HFF-Myc (cell line): ENCODE data around the gene ESAM.

Experiments
- DNase-seq: peaks from one replicate; pipeline ENCODE4 v3.0.0-alpha.2; 2011; ENCODE audit warnings: low read depth; ENCODE audit errors: extremely low read depth
- H3K4me3 ChIP-seq: replicated peaks from 2 replicates; pipeline ENCODE4 v1.5.1; 2011; ENCODE audit warnings: low read depth, mild to moderate bottlenecking, control low read depth, low read length
- TF ChIP-seq, protein P1 (sequence below): IDR thresholded peaks from 2 replicates; pipeline ENCODE4 v1.5.1; 2012; ENCODE audit warnings: mild to moderate bottlenecking, low read depth, low read length, control low read depth; ENCODE audit errors: missing control alignments

ESAM gene

DNA sequence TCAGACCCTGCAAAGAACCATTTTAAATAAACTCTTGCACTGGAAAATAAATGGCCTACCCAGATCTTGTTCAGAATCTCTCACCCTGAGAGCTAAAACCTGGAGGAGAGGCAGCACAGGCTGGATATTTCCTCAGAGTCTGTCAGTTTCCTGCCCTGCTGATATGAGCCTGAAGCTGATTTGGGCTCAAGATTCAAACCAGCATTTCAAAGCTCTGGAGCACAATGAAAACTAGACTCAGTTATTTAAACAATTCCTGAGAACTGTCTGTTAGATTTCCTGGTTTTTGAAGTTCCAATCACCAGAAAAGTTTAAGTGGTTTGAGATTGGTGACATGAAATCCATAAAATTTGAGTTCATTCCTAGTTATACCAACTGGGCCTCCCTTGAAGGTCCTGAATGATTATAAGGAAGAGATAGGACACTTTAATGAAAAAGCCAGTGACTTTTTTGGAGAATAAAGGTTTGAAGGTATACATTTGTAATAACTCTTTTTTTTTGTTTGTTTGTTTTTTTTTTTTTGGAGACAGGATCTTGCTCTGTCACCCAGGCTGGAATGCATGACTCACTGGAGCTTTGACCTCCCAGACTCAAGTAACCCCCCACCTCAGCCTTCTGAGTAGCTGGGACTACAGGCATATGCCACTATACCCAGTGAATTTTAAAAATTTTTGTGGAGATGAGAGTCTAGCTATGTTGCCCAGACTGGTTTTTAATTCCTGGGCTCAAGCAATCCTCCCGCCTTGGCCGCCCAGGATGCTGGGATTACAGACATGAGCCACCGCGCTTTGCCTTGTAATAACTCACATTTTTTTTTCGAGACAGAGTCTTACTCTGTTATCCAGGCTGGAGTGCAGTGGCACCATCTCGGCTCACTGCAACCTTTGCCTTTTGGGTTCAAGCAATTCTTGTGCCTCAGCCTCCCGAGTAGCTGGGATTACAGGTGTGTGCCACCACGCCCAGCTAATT is 8.0 kb upstream of the ESAM start:
- TF ChIP-seq, protein P1, sequence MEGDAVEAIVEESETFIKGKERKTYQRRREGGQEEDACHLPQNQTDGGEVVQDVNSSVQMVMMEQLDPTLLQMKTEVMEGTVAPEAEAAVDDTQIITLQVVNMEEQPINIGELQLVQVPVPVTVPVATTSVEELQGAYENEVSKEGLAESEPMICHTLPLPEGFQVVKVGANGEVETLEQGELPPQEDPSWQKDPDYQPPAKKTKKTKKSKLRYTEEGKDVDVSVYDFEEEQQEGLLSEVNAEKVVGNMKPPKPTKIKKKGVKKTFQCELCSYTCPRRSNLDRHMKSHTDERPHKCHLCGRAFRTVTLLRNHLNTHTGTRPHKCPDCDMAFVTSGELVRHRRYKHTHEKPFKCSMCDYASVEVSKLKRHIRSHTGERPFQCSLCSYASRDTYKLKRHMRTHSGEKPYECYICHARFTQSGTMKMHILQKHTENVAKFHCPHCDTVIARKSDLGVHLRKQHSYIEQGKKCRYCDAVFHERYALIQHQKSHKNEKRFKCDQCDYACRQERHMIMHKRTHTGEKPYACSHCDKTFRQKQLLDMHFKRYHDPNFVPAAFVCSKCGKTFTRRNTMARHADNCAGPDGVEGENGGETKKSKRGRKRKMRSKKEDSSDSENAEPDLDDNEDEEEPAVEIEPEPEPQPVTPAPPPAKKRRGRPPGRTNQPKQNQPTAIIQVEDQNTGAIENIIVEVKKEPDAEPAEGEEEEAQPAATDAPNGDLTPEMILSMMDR, result no peak
- H3K4me3 ChIP-seq, result no peak overlapping the region
- DNase-seq, result peak; percentile 22

DNA sequence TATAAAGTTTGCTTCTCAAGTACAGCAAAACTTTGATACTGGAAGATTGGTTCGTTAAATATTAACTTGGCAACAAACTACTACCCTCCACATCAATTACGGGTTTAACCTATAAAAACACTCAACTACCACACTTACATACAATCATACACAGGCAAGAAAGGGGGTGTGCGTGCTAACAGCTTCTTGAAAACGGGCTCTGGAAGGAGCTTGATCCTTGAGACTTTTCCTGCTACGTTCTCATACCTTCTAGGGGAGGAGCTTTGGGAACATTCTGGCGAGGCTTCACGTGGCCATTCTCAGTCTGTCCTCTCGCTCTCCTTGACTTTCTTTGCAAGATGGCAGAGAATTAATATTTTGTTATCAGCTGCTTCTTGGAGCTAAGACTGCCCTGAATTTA is 6.8 kb upstream of the ESAM start:
- TF ChIP-seq, protein P1, result no peak
- DNase-seq, result no peak

DNA sequence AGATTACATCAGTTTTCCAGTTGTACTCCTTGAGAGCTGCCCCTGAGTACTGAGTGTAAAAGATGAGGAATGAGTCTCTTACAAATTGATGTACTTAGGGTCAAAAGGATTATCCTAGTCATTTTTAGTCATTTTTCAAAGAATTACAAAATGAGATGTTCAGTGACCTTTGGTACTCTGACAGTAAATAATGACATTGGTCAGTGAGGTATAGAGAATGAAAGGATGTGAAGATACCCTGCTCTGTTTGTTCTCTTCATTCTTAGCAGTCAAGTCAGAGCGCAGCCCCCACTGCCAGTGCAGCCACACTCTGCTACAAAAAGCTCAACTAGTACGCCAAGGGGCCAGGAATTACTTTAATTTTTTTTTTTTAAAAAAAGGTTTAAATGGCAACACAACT is 4.1 kb upstream of the ESAM start:
- H3K4me3 ChIP-seq, result no peak overlapping the region
- no peak for DNase-seq
- TF ChIP-seq, protein P1, result no peak

More for the DNA sequence above, 6.8 kb upstream of the ESAM start:
- H3K4me3 ChIP-seq, result no peak overlapping the region

DNA sequence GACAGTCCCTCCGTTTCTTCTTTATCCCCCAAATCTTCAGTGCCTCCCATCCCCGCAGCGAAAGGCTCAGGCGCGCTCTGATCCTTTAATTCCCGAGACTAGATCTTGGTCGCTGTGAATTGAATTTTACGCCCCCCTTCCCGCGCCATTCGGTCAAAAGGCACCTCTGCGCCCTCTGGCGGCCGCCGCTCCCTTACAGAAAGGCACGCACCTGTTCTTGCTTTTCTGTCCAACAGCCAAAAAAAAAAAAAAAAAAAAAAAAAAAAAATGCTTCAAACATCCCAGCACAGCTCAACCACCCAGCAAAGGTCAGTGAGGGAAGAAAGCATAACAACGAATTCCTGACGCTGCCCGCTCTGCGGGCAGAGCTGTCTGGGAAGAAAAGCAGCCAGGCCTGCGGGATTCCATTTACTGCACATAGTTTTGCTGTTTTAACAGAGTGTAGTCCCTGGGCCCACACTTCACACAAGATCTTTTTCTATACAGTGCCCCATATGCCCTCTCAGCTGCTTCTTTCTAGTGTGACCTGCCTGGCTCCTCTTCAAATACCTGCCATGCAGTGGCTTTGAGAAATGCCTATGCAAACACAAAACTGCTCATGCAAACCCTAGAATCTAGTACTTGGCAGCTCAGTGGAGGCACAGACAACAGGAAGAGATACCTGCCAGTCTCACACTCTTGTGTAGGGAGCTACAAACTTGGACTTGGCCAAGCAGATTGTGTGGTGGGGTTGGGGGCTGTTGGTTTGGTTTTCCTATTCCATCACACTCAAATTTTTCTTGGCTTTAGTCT is 1.3 kb upstream of the ESAM start:
- peak; percentile 26 for DNase-seq
- TF ChIP-seq, protein P1, result peak; percentile 83
- peak overlapping the region; percentile 35 for H3K4me3 ChIP-seq

DNA sequence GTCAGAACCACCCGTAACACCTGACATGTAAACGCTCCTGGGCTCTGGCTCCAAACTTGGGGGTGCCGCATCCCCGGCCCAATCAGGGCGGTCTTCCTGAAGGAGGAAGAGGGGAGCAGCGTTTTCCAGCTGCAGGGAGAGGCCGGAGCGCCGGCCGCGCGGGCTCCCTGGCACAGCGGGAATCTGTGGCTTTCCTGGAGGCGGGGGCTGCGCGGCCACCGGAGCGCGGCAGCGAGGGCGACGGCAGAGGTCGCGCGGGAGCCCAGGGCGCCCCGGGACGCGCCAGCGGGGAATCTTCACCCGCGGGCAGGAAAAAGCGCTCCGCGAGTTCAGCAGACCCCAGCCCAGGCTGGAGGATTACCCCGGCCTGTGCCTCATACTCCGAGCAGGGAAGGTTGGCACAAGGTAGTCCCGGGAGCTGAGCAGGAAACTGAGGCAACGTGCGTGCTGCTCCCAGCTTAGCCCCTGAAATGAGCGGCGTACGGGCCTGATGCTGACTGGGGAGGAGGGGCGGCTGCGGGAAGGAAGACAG is 600 bp upstream of the ESAM start:
- TF ChIP-seq, protein P1, result no peak
- no peak for DNase-seq
- H3K4me3 ChIP-seq, result peak overlapping the region; percentile 35

DNA sequence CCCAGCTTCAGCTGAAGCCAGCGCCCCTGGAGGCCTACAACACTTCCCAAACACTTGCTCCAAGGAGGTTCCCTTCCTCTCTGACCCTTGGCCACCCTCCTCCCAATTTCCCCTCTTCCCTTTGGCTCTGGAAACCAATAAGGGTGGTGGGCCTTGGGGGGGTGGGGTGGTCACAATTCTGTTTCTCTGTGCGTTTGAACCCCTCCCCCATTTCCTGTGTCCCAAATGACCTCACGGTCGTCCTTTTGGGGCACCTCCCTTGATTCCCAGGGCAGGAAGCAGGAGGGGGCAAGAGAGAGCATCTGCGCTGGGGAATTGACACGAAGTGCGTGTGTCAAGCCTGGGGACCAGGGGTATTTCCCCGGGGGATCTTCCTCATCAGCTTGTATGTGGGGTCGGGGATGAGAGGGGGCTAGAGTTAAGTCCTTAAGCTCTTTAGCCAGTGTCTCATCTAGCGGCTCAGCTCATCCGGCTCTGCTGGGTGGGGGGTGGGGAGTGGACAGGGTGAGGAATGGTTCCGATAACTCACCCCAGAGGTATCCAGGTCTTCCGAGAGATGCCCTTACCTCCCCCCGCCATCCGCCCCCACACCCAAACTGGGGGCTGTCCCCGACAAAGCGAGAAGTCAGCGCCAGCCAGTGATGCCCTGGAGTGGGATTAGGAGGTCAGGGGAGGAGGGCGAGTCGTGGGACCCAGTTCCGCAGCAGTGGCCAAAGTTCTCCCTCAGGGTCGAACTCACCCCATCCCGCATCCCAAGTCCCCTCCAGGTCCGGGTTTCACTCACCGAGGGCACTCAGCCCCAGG is 587 bp downstream of the ESAM start:
- TF ChIP-seq, protein P1, result no peak
- no peak overlapping the region for H3K4me3 ChIP-seq
- DNase-seq, result no peak
